C4-2B (cell line): Measurements from ENCODE around the gene KIAA0825.
"Not testable (repeated sequence)": the region's sequence is repeated elsewhere in the genome, so short reads cannot be mapped to it uniquely, and the experiment has no call there.

Experiments used
- H3K27ac ChIP-seq: fragments of 450-650 bp; 2 replicates; pipeline ENCODE4 v1.5.1; 2017
- CTCF ChIP-seq: fragments of 450-650 bp; conservative IDR thresholded peaks from 2 replicates; pipeline ENCODE4 v1.5.1; 2017; ENCODE audit warnings: mild to moderate bottlenecking
- ZFX ChIP-seq: fragments of 450-650 bp; IDR thresholded peaks from 2 replicates; pipeline ENCODE4 v1.6.1; 2017

The KIAA0825 gene

GRCh38 chr5:94153736-94154450 is 464.5 kb downstream of the KIAA0825 start:
- TF ChIP-seq ZFX = no peak
- TF ChIP-seq CTCF = no peak; the same call in 1 of the 2 replicates
- H3K27ac ChIP-seq = no peak overlapping the region

GRCh38 chr5:94143621-94144020 is 474.8 kb downstream of the KIAA0825 start:
- not testable (repeated sequence) for H3K27ac ChIP-seq

- no peak overlapping the region for H3K27ac ChIP-seq
- TF ChIP-seq CTCF = no peak
- no peak for TF ChIP-seq ZFX
These were observed 478.1 kb downstream of the KIAA0825 start for GRCh38 chr5:94140300-94140699.

- H3K27ac ChIP-seq = no peak overlapping the region
- TF ChIP-seq CTCF (no peak), ZFX (no peak)
These were observed 488.3 kb downstream of the KIAA0825 start for GRCh38 chr5:94130077-94130476.

- H3K27ac ChIP-seq = no peak overlapping the region
- TF ChIP-seq CTCF = no peak
- no peak for TF ChIP-seq ZFX
These were observed 493.3 kb downstream of the KIAA0825 start for GRCh38 chr5:94125107-94125506.

- not testable (repeated sequence) for H3K27ac ChIP-seq
These were observed 502.1 kb downstream of the KIAA0825 start for GRCh38 chr5:94116317-94116716.

- no peak for TF ChIP-seq ZFX
- TF ChIP-seq CTCF = no peak
- H3K27ac ChIP-seq = no peak overlapping the region
These were observed 505.3 kb downstream of the KIAA0825 start for GRCh38 chr5:94113087-94113486.

- TF ChIP-seq CTCF (peak; percentile 21), ZFX (peak; percentile 42)
- H3K27ac ChIP-seq = peak overlapping the region; percentile 73
These were observed 507.0 kb downstream of the KIAA0825 start for GRCh38 chr5:94111209-94112004.
